GM12878 (cell line): Measurements from ENCODE around the gene EP400.

Source experiments
- BACH1 ChIP-seq: fragments of 450-650 bp; IDR thresholded peaks from 2 replicates; pipeline ENCODE4 v1.6.1; 2017; ENCODE audit warnings: mild to moderate bottlenecking, borderline replicate concordance
- CEBPB ChIP-seq, 2 experiments: fragments of 150-350 bp in 1 of 2; IDR thresholded peaks; 2 replicates each; pipeline ENCODE4 v1.6.1; 2012 to 2014; ENCODE audit warnings: low read depth in 2 of 2, low read length in 2 of 2, borderline replicate concordance in 1 of 2, inconsistent platforms in 1 of 2
- CREB1 ChIP-seq: IDR thresholded peaks from 2 replicates; pipeline ENCODE4 v1.6.1; 2012; ENCODE audit warnings: low read depth, mild to moderate bottlenecking, inconsistent platforms
- MTA2 ChIP-seq: fragments of 450-650 bp; IDR thresholded peaks from 2 replicates; pipeline ENCODE4 v1.6.1; 2016; ENCODE audit warnings: low read depth, mild to moderate bottlenecking, moderate library complexity
- MXI1 ChIP-seq: fragments of 150-350 bp; IDR thresholded peaks from 2 replicates; pipeline ENCODE4 v1.6.1; 2011; ENCODE audit warnings: low read depth, mild to moderate bottlenecking, inconsistent platforms, low read length, improper control_type of control experiment
- NFXL1 ChIP-seq: fragments of 450-650 bp; IDR thresholded peaks from 2 replicates; pipeline ENCODE4 v1.6.1; 2017; ENCODE audit warnings: antibody characterized with exemption, mild to moderate bottlenecking, borderline replicate concordance
- POLR2A ChIP-seq: IDR thresholded peaks from 2 replicates; pipeline ENCODE4 v1.6.1; 2011; ENCODE audit warnings: low read depth, mild to moderate bottlenecking, low read length
- POLR2AphosphoS5 ChIP-seq: IDR thresholded peaks from 2 replicates; pipeline ENCODE4 v1.6.1; 2011; ENCODE audit warnings: mild to moderate bottlenecking, low read length, inconsistent platforms
- SIN3A ChIP-seq: IDR thresholded peaks from 2 replicates; pipeline ENCODE4 v1.6.1; 2012; ENCODE audit warnings: low read depth, low read length, improper control_type of control experiment
- TF ChIP-seq, protein P1 (sequence below), 3 experiments: IDR thresholded peaks in 2 of 3; conservative IDR thresholded peaks in 1 of 3; 2 replicates each; pipeline ENCODE4 v1.5.1; 2011; ENCODE audit warnings: low read depth in 3 of 3, low read length in 3 of 3, mild to moderate bottlenecking in 3 of 3, control low read depth in 2 of 3, moderate library complexity in 2 of 3, inconsistent platforms in 1 of 3, mixed read lengths in 1 of 3; ENCODE audit not compliant: control insufficient read depth in 2 of 3, insufficient read depth in 1 of 3; ENCODE audit errors: extremely low read depth in 1 of 3
- TF ChIP-seq, protein P2 (sequence below): fragments of 450-650 bp; IDR thresholded peaks from 2 replicates; pipeline ENCODE4 v1.6.1; 2016; ENCODE audit warnings: mild to moderate bottlenecking, moderate library complexity, borderline replicate concordance

DNA sequence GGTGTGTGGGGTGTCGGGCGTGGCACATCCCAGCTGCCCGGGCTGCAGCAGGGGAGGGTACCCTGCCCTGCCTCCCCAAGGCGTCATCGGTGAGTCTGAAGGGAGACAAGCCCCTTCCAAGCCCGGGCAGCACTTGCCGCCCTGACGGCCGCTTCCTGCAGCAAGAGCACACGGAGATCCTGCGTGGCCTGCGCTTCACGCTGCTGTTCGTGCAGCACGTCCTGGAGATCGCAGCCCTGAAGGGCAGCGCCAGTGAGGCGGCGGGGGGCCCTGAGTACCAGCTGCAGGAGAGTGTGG, 30.7 kb upstream of the EP400 start:
- TF ChIP-seq, protein P1, sequence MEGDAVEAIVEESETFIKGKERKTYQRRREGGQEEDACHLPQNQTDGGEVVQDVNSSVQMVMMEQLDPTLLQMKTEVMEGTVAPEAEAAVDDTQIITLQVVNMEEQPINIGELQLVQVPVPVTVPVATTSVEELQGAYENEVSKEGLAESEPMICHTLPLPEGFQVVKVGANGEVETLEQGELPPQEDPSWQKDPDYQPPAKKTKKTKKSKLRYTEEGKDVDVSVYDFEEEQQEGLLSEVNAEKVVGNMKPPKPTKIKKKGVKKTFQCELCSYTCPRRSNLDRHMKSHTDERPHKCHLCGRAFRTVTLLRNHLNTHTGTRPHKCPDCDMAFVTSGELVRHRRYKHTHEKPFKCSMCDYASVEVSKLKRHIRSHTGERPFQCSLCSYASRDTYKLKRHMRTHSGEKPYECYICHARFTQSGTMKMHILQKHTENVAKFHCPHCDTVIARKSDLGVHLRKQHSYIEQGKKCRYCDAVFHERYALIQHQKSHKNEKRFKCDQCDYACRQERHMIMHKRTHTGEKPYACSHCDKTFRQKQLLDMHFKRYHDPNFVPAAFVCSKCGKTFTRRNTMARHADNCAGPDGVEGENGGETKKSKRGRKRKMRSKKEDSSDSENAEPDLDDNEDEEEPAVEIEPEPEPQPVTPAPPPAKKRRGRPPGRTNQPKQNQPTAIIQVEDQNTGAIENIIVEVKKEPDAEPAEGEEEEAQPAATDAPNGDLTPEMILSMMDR (IDR thresholded peaks at IDR 0.05 in 2 of 3, conservative IDR thresholded peaks at IDR 0.05 in 1 of 3; ENCODE audit: control insufficient read depth in 2 of 3, extremely low read depth in 1 of 3, insufficient read depth in 1 of 3, low read depth in 3 of 3, low read length in 3 of 3) = no peak
- TF ChIP-seq POLR2AphosphoS5 = no peak
- TF ChIP-seq, protein P2, sequence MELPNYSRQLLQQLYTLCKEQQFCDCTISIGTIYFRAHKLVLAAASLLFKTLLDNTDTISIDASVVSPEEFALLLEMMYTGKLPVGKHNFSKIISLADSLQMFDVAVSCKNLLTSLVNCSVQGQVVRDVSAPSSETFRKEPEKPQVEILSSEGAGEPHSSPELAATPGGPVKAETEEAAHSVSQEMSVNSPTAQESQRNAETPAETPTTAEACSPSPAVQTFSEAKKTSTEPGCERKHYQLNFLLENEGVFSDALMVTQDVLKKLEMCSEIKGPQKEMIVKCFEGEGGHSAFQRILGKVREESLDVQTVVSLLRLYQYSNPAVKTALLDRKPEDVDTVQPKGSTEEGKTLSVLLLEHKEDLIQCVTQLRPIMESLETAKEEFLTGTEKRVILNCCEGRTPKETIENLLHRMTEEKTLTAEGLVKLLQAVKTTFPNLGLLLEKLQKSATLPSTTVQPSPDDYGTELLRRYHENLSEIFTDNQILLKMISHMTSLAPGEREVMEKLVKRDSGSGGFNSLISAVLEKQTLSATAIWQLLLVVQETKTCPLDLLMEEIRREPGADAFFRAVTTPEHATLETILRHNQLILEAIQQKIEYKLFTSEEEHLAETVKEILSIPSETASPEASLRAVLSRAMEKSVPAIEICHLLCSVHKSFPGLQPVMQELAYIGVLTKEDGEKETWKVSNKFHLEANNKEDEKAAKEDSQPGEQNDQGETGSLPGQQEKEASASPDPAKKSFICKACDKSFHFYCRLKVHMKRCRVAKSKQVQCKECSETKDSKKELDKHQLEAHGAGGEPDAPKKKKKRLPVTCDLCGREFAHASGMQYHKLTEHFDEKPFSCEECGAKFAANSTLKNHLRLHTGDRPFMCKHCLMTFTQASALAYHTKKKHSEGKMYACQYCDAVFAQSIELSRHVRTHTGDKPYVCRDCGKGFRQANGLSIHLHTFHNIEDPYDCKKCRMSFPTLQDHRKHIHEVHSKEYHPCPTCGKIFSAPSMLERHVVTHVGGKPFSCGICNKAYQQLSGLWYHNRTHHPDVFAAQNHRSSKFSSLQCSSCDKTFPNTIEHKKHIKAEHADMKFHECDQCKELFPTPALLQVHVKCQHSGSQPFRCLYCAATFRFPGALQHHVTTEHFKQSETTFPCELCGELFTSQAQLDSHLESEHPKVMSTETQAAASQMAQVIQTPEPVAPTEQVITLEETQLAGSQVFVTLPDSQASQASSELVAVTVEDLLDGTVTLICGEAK = no peak
- no peak for TF ChIP-seq SIN3A
- no peak for TF ChIP-seq MXI1
- TF ChIP-seq CREB1 = no peak
- no peak for TF ChIP-seq MTA2
- no peak for TF ChIP-seq NFXL1
- TF ChIP-seq BACH1 = no peak
- no peak for TF ChIP-seq CEBPB (IDR thresholded peaks at IDR 0.05; ENCODE audit: borderline replicate concordance in 1 of 2, low read depth in 2 of 2, low read length in 2 of 2)
- TF ChIP-seq POLR2A = no peak
